HG03159 (cell line): ENCODE results near the gene SETD2.
A peak's percentile ranks its signal among the peaks of the same experiment; 100 is the strongest.

Experiments
- ATAC-seq: cut with Tn5 transposase; IDR thresholded peaks from one replicate; pipeline ENCODE4 v1.9.1; 2021; ENCODE audit warnings: mild to moderate bottlenecking, moderate library complexity; ENCODE audit not compliant: unreplicated experiment

SETD2 gene

GRCh38 chr3:47010111-47010712 is 153.7 kb downstream of the SETD2 start:
- no peak for ATAC-seq

- peak; percentile 65 for ATAC-seq
These were observed 154.4 kb downstream of the SETD2 start for GRCh38 chr3:47009225-47010110.

GRCh38 chr3:47008851-47009224 is 155.1 kb downstream of the SETD2 start:
- ATAC-seq = no peak

- ATAC-seq = no peak
These were observed 155.6 kb downstream of the SETD2 start for GRCh38 chr3:47008234-47008796.

GRCh38 chr3:47007482-47008233 is 156.3 kb downstream of the SETD2 start:
- no peak for ATAC-seq

GRCh38 chr3:47007001-47007400 is 156.9 kb downstream of the SETD2 start:
- ATAC-seq = no peak

- ATAC-seq = no peak
These were observed 157.7 kb downstream of the SETD2 start for GRCh38 chr3:47006145-47006651.

- ATAC-seq = no peak
These were observed 158.4 kb downstream of the SETD2 start for GRCh38 chr3:47005212-47006144.

GRCh38 chr3:47004369-47005211 is 159.3 kb downstream of the SETD2 start:
- ATAC-seq = no peak

- ATAC-seq = no peak
These were observed 160.2 kb downstream of the SETD2 start for GRCh38 chr3:47003461-47004368.

- ATAC-seq = no peak
These were observed 160.9 kb downstream of the SETD2 start for GRCh38 chr3:47003056-47003410.

GRCh38 chr3:47002171-47003055 is 161.5 kb downstream of the SETD2 start:
- no peak for ATAC-seq

GRCh38 chr3:47001731-47002170 is 162.2 kb downstream of the SETD2 start:
- ATAC-seq = no peak

GRCh38 chr3:47000922-47001730 is 162.8 kb downstream of the SETD2 start:
- no peak for ATAC-seq

- no peak for ATAC-seq
These were observed 163.6 kb downstream of the SETD2 start for GRCh38 chr3:47000198-47000815.
